ENCODE measurements around the gene NLRP8. TPM values are rescaled to one million over a fixed set of nuclear protein-coding genes. Genes with fewer than 3 reads are reported as not detected.

Gene NLRP8
- not detected for polyA plus RNA-seq (2013, experiment 1 of 2)
- polyA plus RNA-seq (2013, experiment 2 of 2) = not detected

DNA sequence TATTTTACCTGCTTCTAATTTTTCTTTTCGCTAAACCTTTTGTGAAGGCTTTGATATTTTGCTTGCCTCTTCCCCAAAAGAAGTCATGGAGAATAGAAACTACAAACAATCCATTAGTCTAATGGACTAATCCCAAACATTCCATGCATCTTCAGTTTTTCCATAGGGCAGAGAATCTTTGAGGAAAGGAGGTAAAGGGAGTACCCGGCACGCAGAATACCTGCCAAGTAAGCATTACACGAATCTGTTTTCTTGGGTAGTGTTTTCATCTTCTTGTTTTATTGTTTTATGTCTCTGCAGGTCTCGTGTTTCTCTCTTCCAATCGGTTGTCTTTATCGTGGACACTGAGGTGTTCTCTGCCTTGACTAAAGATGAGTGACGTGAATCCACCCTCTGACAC is at the start of gene NLRP8:
NLRP8 (plus strand) TSS at position 301 of the 400 bp plus-strand sequence.
- Histone ChIP-seq H2BK5ac (ENCODE audit: low read length) (no peak within 1 kb of the TSS), H3K4me3 (ENCODE audit: low read length in 2 of 2) (no peak within 1 kb of the TSS), H3K9ac (ENCODE audit: low read depth, low read length, poor library complexity) (no peak within 1 kb of the TSS), H3K9me3 (replicated peaks in 1 of 2; ENCODE audit: control insufficient read depth in 2 of 2, insufficient read depth in 1 of 2, low read depth in 1 of 2, low read length in 2 of 2) (peaks cover 0 to 34% of the 10 kb centered on the region in 2 donors), H3K4me2 (ENCODE audit: insufficient read depth, low read length, poor library complexity, severe bottlenecking) (no peak within 1 kb of the TSS), H2BK15ac (ENCODE audit: low read length) (no peak within 1 kb of the TSS), H2BK120ac (ENCODE audit: low read depth, low read length) (no peak within 1 kb of the TSS), H3K36me3 (replicated peaks in 1 of 2; ENCODE audit: control insufficient read depth in 2 of 2, insufficient read depth in 2 of 2, low read length in 2 of 2) (no peaks in the 10 kb centered on the region), H3K23ac (ENCODE audit: low read depth, low read length, poor library complexity) (no peak within 1 kb of the TSS), H2AFZ (ENCODE audit: low read length) (no peak within 1 kb of the TSS), H3K18ac (ENCODE audit: low read length) (no peak within 1 kb of the TSS), H2BK12ac (ENCODE audit: low read length) (no peak within 1 kb of the TSS), H3K79me1 (ENCODE audit: low read depth, low read length) (peaks cover 2% of the 10 kb centered on the region), H4K91ac (ENCODE audit: low read depth, low read length, poor library complexity) (no peak within 1 kb of the TSS), H3K4ac (ENCODE audit: low read length) (no peak within 1 kb of the TSS), H3K27me3 (ENCODE audit: control insufficient read depth in 3 of 3, insufficient read depth in 3 of 3, low read depth in 1 of 3, low read length in 3 of 3) (no peaks in the 10 kb centered on the region), H3K27ac (replicated peaks; ENCODE audit: low read length) (no peak within 1 kb of the TSS), H3K4me1 (ENCODE audit: control insufficient read depth in 2 of 2, insufficient read depth in 1 of 2, low read depth in 1 of 2, low read length in 2 of 2) (no peaks in the 10 kb centered on the region), H4K8ac (ENCODE audit: low read depth, low read length) (no peak within 1 kb of the TSS), H3K14ac (ENCODE audit: low read length) (no peak within 1 kb of the TSS), H2AK5ac (ENCODE audit: low read depth, low read length) (no peak within 1 kb of the TSS)
- WGBS, 2 donors (ENCODE audit: extremely low coverage in 2 of 2, insufficient read length in 2 of 2, insufficient replicate concordance in 1 of 2) = no CpG with 5 or more reads among the region's 8 CpGs
- no peak for DNase-seq (ENCODE audit: low spot score)

DNA sequence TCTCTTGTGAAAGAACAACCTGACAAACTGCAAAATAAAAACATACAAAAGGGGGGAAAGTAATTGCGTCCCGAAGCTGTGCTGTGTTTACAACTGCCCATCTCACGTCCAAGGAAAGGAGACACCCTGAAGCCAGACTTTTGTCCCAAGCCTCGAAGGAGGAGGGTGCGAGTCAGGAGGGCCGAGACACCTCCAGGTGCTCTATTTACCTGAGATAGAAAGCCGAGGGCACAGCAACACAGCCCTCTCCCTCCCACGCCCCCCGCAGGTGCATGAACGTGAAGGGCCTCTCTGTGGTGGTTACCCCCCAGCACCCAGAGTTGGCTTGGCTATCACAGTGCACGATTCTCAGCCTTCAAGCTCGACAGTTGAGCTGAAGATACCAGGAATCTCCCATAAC is 48.7 kb upstream of the NLRP8 start:
- Histone ChIP-seq H2AK5ac (ENCODE audit: low read depth, low read length) (no peak overlapping the region), H3K23ac (ENCODE audit: low read depth, low read length, poor library complexity) (no peak overlapping the region), H3K18ac (ENCODE audit: low read length) (no peak overlapping the region), H4K91ac (ENCODE audit: low read depth, low read length, poor library complexity) (no peak overlapping the region), H3K4me3 (ENCODE audit: low read length in 2 of 2) (no peak overlapping the region), H3K9me3 (replicated peaks in 1 of 2; ENCODE audit: control insufficient read depth in 2 of 2, insufficient read depth in 1 of 2, low read depth in 1 of 2, low read length in 2 of 2) (peaks cover 0 to 38% of the 10 kb centered on the region in 2 donors), H3K27ac (replicated peaks; ENCODE audit: low read length) (no peak overlapping the region), H2BK120ac (ENCODE audit: low read depth, low read length) (no peak overlapping the region), H3K79me1 (ENCODE audit: low read depth, low read length) (no peaks in the 10 kb centered on the region), H3K14ac (ENCODE audit: low read length) (no peak overlapping the region), H2BK5ac (ENCODE audit: low read length) (no peak overlapping the region), H3K4me2 (ENCODE audit: insufficient read depth, low read length, poor library complexity, severe bottlenecking) (no peak overlapping the region), H2AFZ (ENCODE audit: low read length) (no peak overlapping the region), H3K27me3 (ENCODE audit: control insufficient read depth in 3 of 3, insufficient read depth in 3 of 3, low read depth in 1 of 3, low read length in 3 of 3) (peaks cover 0 to 12% (median 0%) of the 10 kb centered on the region in 3 experiments), H3K4me1 (ENCODE audit: control insufficient read depth in 2 of 2, insufficient read depth in 1 of 2, low read depth in 1 of 2, low read length in 2 of 2) (no peaks in the 10 kb centered on the region), H4K8ac (ENCODE audit: low read depth, low read length) (no peak overlapping the region), H2BK12ac (ENCODE audit: low read length) (no peak overlapping the region), H3K36me3 (replicated peaks in 1 of 2; ENCODE audit: control insufficient read depth in 2 of 2, insufficient read depth in 2 of 2, low read length in 2 of 2) (no peaks in the 10 kb centered on the region), H2BK15ac (ENCODE audit: low read length) (no peak overlapping the region), H3K4ac (ENCODE audit: low read length) (no peak overlapping the region), H3K9ac (ENCODE audit: low read depth, low read length, poor library complexity) (no peak overlapping the region)
- WGBS, 2 donors (ENCODE audit: extremely low coverage in 2 of 2, insufficient read length in 2 of 2, insufficient replicate concordance in 1 of 2) = no CpG with 5 or more reads among the region's 12 CpGs
- DNase-seq (ENCODE audit: low spot score) = no peak

DNA sequence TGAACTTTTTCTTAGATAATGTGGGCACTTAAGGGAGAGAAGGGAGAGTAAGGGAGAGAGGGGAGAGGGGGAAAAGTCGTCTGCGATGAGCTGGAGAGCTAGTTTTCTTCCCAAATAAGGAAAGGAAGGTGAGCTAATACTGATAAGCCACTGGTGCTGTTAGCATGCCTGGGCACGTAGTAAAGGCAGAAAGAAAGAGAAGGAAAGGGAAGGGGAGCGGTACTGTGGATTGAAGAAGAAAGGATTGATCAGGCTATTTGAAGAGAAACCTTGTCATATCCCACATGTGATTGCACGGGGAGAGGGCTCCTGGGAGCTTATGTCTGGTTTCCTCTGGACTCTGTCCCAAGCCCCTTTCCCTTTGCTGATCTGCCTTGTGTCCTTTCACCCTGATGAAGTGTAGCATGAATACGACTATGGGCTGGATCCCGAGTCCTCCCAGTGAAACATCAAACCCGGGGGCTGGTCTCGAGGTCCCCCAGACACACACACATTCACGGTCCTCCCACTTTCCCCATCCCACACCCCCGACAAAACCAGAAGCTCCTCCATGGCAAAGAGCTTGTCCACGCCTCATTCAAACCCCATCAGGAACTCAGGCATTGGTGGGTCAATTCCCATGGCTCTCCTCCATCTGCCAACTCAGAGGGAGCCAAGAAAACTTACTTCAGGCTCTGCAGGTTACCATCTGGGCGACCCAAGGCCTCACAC is 46.1 kb upstream of the NLRP8 start:
- DNase-seq (ENCODE audit: low spot score) = no peak
- H2BK120ac ChIP-seq (ENCODE audit: low read depth, low read length) = no peak overlapping the region
- H3K27ac ChIP-seq (replicated peaks; ENCODE audit: low read length) = no peak overlapping the region
- H2AFZ ChIP-seq (ENCODE audit: low read length) = peak overlapping the region; percentile 72
- WGBS, 2 donors (ENCODE audit: extremely low coverage in 2 of 2, insufficient read length in 2 of 2, insufficient replicate concordance in 1 of 2) = no CpG with 5 or more reads among the region's 13 CpGs
- H3K4me2 ChIP-seq (ENCODE audit: insufficient read depth, low read length, poor library complexity, severe bottlenecking) = no peak overlapping the region
- H2BK5ac ChIP-seq (ENCODE audit: low read length) = no peak overlapping the region
- peaks cover 0 to 8% (median 0%) of the 10 kb centered on the region in 3 experiments for H3K27me3 ChIP-seq (ENCODE audit: control insufficient read depth in 3 of 3, insufficient read depth in 3 of 3, low read depth in 1 of 3, low read length in 3 of 3)
- H3K4me1 ChIP-seq (ENCODE audit: control insufficient read depth in 2 of 2, insufficient read depth in 1 of 2, low read depth in 1 of 2, low read length in 2 of 2) = no peaks in the 10 kb centered on the region
- H4K91ac ChIP-seq (ENCODE audit: low read depth, low read length, poor library complexity) = no peak overlapping the region
- no peak overlapping the region for H2BK12ac ChIP-seq (ENCODE audit: low read length)
- H2BK15ac ChIP-seq (ENCODE audit: low read length) = no peak overlapping the region
- H3K4ac ChIP-seq (ENCODE audit: low read length) = no peak overlapping the region
- H3K14ac ChIP-seq (ENCODE audit: low read length) = no peak overlapping the region
- H3K79me1 ChIP-seq (ENCODE audit: low read depth, low read length) = no peaks in the 10 kb centered on the region
- H3K9ac ChIP-seq (ENCODE audit: low read depth, low read length, poor library complexity) = no peak overlapping the region
- no peak overlapping the region for H4K8ac ChIP-seq (ENCODE audit: low read depth, low read length)
- no peak overlapping the region for H3K23ac ChIP-seq (ENCODE audit: low read depth, low read length, poor library complexity)
- no peak overlapping the region for H2AK5ac ChIP-seq (ENCODE audit: low read depth, low read length)
- no peak overlapping the region for H3K4me3 ChIP-seq (ENCODE audit: low read length in 2 of 2)
- H3K9me3 ChIP-seq (replicated peaks in 1 of 2; ENCODE audit: control insufficient read depth in 2 of 2, insufficient read depth in 1 of 2, low read depth in 1 of 2, low read length in 2 of 2) = peaks cover 0 to 33% of the 10 kb centered on the region in 2 donors
- H3K18ac ChIP-seq (ENCODE audit: low read length) = no peak overlapping the region
- H3K36me3 ChIP-seq (replicated peaks in 1 of 2; ENCODE audit: control insufficient read depth in 2 of 2, insufficient read depth in 2 of 2, low read length in 2 of 2) = no peaks in the 10 kb centered on the region

DNA sequence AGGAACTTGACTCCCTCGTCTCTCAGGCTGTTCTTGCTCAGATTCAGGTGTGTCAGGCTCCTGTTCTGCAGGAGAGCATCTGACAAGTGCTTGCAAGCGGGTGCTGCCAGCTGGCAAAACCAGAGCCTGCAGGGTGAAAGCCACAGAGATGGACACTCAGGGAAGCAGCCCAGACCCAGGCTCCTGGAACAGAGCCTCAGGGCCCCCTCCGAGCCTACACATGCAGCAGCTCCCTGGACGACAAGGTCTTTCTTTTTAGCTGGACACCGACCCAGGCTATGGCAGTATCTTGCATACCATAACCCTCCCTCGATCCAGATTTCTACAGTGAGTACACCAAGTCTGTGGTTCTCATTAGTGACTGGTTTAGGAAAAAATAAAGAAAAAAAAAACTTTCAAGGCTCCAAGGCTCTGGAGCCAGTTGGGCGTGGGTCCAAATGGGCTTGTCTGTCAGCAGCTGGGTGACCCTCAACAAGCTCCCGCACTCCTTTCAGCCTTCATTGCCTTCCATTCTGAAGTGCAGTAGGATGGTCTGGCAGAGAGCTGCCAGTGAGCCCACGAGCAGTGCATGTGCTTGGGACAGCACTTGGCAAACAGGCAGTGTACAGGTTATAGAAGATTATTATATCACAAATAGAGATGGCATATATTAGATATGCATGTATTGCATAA is 45.4 kb upstream of the NLRP8 start:
- no peak overlapping the region for H3K18ac ChIP-seq (ENCODE audit: low read length)
- no peak overlapping the region for H4K91ac ChIP-seq (ENCODE audit: low read depth, low read length, poor library complexity)
- H4K8ac ChIP-seq (ENCODE audit: low read depth, low read length) = no peak overlapping the region
- H3K27ac ChIP-seq (replicated peaks; ENCODE audit: low read length) = no peak overlapping the region
- no peak overlapping the region for H2BK15ac ChIP-seq (ENCODE audit: low read length)
- no CpG with 5 or more reads among the region's 9 CpGs for WGBS, 2 donors (ENCODE audit: extremely low coverage in 2 of 2, insufficient read length in 2 of 2, insufficient replicate concordance in 1 of 2)
- H3K23ac ChIP-seq (ENCODE audit: low read depth, low read length, poor library complexity) = no peak overlapping the region
- H3K27me3 ChIP-seq (ENCODE audit: control insufficient read depth in 3 of 3, insufficient read depth in 3 of 3, low read depth in 1 of 3, low read length in 3 of 3) = peaks cover 0 to 8% (median 0%) of the 10 kb centered on the region in 3 experiments
- H2BK12ac ChIP-seq (ENCODE audit: low read length) = no peak overlapping the region
- H2AK5ac ChIP-seq (ENCODE audit: low read depth, low read length) = no peak overlapping the region
- H3K79me1 ChIP-seq (ENCODE audit: low read depth, low read length) = no peaks in the 10 kb centered on the region
- no peak overlapping the region for H3K4me2 ChIP-seq (ENCODE audit: insufficient read depth, low read length, poor library complexity, severe bottlenecking)
- DNase-seq (ENCODE audit: low spot score) = no peak
- no peaks in the 10 kb centered on the region for H3K4me1 ChIP-seq (ENCODE audit: control insufficient read depth in 2 of 2, insufficient read depth in 1 of 2, low read depth in 1 of 2, low read length in 2 of 2)
- no peaks in the 10 kb centered on the region for H3K36me3 ChIP-seq (replicated peaks in 1 of 2; ENCODE audit: control insufficient read depth in 2 of 2, insufficient read depth in 2 of 2, low read length in 2 of 2)
- H2BK5ac ChIP-seq (ENCODE audit: low read length) = no peak overlapping the region
- H2AFZ ChIP-seq (ENCODE audit: low read length) = peak overlapping the region; percentile 72
- H3K9ac ChIP-seq (ENCODE audit: low read depth, low read length, poor library complexity) = no peak overlapping the region
- H3K4me3 ChIP-seq (ENCODE audit: low read length in 2 of 2) = no peak overlapping the region
- H2BK120ac ChIP-seq (ENCODE audit: low read depth, low read length) = no peak overlapping the region
- H3K14ac ChIP-seq (ENCODE audit: low read length) = no peak overlapping the region
- H3K4ac ChIP-seq (ENCODE audit: low read length) = no peak overlapping the region
- peaks cover 0 to 35% of the 10 kb centered on the region in 2 donors for H3K9me3 ChIP-seq (replicated peaks in 1 of 2; ENCODE audit: control insufficient read depth in 2 of 2, insufficient read depth in 1 of 2, low read depth in 1 of 2, low read length in 2 of 2)

All from neuronal stem cell (in vitro differentiated cells).